Esophagus squamous epithelium (tissue), 5 donors: ENCODE results near the gene UBE2L3. TPM values are rescaled to one million over a fixed set of nuclear protein-coding genes. Genes with fewer than 3 reads are reported as not detected.
"Not testable (repeated sequence)": the region's sequence is repeated elsewhere in the genome, so short reads cannot be mapped to it uniquely, and the experiment has no call there.

ENCODE experiments used
- DNase-seq: peaks from one replicate; lab custom pipeline; 2025; lab: John Stamatoyannopoulos, UW
- H3K27ac ChIP-seq, 4 donors: fragments of 200-600 bp; sonication (generic); one replicate each; pipeline ENCODE4 v1.5.1; 2016 to 2019; ENCODE audit warnings: mild to moderate bottlenecking in 1 of 4
- H3K27me3 ChIP-seq, 4 donors: fragments of 200-600 bp; sonication (generic); 1 replicate in 3 of 4; 2 replicates in 1 of 4; pipeline versions ENCODE4 v1.5.1 to v1.6.0; 2017 to 2021; ENCODE audit warnings: antibody characterized with exemption in 1 of 4
- H3K36me3 ChIP-seq, 3 donors: fragments of 200-600 bp; sonication (generic); one replicate each; pipeline ENCODE4 v1.5.1; 2016 to 2019
- H3K4me1 ChIP-seq, 3 donors: fragments of 200-600 bp; sonication (generic); one replicate each; pipeline ENCODE4 v1.5.1; 2017 to 2019
- H3K4me3 ChIP-seq, 4 donors: fragments of 200-600 bp; sonication (generic); 1 replicate in 3 of 4; 2 replicates in 1 of 4; pipeline ENCODE4 v1.5.1; 2016 to 2019; ENCODE audit warnings: mild to moderate bottlenecking in 2 of 4, moderate library complexity in 1 of 4
- H3K9me3 ChIP-seq, 3 donors: fragments of 200-600 bp; sonication (generic); one replicate each; pipeline ENCODE4 v1.5.1; 2016 to 2019
- POLR2A ChIP-seq, 4 donors: fragments of 450-650 bp; IDR thresholded peaks; one replicate each; pipeline ENCODE4 v1.6.1; 2017; ENCODE audit warnings: antibody characterized with exemption in 4 of 4, mild to moderate bottlenecking in 4 of 4, moderate library complexity in 3 of 4
- WGBS, 2 donors: methylation state at CpG; one replicate each; pipeline ENCODE4 v1.1.5; 2018; 5-methylcytosine and 5-hydroxymethylcytosine counted together
- intact Hi-C: fragments of 100-400 bp; cut with DNase I; formaldehyde crosslinking; loops from one replicate; pipeline ENCODE4 v1.15.0; 2022
- total RNA-seq, 4 donors: library from RNA; depleted of rRNA; stranded (reverse); fragments of >200 nt; gene quantifications; one replicate each; pipeline ENCODE4 v1.1.0, GENCODE V29; 2016
- TF ChIP-seq, protein P1 (sequence below), 6 experiments: fragments of 450-650 bp in 4 of 6; fragments of 200-600 bp in 2 of 6; sonication (generic) in 2 of 6; IDR thresholded peaks; one replicate each; pipeline ENCODE4 v1.5.1; 2016 to 2019; ENCODE audit warnings: antibody characterized with exemption in 6 of 6, mild to moderate bottlenecking in 4 of 6, moderate library complexity in 4 of 6
- donor health status: DM: yes; HTN: yes; CAD: no.

The UBE2L3 gene
- total RNA-seq, 4 donors from 2014 or later = 34.7 to 53.8 (median 44.7) TPM

DNA sequence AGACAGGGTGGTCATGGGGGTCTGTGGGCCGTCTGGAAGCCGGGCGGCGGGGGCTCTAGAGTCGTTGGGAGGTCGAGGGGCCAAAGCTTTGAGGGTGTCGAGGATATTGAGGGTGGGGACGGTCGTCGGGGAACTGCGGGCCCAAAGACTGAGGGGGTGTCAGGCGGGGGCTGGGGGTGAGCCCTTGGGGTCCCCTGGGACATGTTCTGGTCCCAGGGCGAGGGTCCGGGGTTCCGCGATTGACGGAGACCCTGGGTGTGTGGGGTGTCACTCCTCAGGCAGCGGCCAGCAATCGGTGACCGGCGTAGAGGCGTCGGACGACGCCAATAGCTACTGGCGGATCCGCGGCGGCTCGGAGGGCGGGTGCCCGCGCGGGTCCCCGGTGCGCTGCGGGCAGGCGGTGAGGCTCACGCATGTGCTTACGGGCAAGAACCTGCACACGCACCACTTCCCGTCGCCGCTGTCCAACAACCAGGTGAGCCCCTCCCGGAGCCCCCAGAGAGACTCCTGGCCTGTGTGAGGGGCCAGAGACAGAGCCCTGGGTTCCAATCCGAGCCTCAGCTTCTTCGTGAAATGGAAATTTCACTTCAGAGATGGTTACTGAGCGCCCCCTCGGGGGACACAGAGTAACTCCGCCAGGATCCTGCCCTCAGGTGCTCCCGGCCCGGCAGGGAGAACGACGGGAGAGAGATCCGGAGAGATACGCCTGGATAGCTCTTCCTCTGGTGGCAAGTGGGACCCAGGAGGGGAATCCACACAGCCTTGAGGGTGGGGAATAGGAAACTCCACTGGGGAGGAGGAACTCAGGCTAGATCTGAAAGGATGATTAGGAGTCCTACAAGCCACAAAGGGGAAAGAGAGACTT is 75.3 kb downstream of the UBE2L3 start:
- peaks cover 15 to 34% (median 25%) of the 10 kb centered on the region in 3 donors for H3K4me1 ChIP-seq
- 0 to 2% methylated on average over 7 to 23 of the region's 56 CpGs for WGBS, 2 donors
- no peaks in the 10 kb centered on the region for H3K9me3 ChIP-seq
- TF ChIP-seq, protein P1, sequence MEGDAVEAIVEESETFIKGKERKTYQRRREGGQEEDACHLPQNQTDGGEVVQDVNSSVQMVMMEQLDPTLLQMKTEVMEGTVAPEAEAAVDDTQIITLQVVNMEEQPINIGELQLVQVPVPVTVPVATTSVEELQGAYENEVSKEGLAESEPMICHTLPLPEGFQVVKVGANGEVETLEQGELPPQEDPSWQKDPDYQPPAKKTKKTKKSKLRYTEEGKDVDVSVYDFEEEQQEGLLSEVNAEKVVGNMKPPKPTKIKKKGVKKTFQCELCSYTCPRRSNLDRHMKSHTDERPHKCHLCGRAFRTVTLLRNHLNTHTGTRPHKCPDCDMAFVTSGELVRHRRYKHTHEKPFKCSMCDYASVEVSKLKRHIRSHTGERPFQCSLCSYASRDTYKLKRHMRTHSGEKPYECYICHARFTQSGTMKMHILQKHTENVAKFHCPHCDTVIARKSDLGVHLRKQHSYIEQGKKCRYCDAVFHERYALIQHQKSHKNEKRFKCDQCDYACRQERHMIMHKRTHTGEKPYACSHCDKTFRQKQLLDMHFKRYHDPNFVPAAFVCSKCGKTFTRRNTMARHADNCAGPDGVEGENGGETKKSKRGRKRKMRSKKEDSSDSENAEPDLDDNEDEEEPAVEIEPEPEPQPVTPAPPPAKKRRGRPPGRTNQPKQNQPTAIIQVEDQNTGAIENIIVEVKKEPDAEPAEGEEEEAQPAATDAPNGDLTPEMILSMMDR (IDR thresholded peaks at IDR 0.05) = peak in 4 of 6 experiments; percentile 40 to 59 (median 52)
- no peak for TF ChIP-seq POLR2A (IDR thresholded peaks at IDR 0.05)
- H3K4me3 ChIP-seq = peak overlapping the region; percentile 62 to 80 (median 76)
- H3K27ac ChIP-seq = peak overlapping the region; percentile 69 to 77 (median 75)
- no peaks in the 10 kb centered on the region for H3K27me3 ChIP-seq
- H3K36me3 ChIP-seq = peaks cover 0 to 23% (median 0%) of the 10 kb centered on the region in 3 donors
- intact Hi-C loops = no loop called here
- DNase-seq = no peak

DNA sequence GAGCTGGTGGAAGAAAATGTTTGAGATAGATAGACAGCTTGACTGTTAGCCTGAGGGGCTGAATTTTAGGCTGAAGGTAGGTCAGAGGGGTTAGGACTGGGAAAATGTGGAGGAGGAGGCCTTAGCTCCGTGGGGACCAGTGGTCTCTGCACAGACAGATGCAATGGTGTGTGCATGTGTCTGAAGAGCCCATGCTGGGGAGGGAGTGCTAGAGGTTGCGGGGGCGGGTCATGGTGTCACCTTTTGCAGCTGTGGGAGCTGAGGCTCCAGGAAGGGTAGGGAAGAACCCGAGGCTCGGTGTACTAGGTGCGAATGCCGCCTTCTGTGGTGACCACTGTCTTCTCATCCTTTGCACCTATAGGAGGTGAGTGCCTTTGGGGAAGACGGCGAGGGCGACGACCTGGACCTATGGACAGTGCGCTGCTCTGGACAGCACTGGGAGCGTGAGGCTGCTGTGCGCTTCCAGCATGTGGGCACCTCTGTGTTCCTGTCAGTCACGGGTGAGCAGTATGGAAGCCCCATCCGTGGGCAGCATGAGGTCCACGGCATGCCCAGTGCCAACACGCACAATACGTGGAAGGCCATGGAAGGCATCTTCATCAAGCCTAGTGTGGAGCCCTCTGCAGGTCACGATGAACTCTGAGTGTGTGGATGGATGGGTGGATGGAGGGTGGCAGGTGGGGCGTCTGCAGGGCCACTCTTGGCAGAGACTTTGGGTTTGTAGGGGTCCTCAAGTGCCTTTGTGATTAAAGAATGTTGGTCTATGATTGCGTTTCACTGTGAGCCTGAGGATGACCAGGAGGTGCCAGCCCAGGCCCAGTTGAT is 76.2 kb downstream of the UBE2L3 start:
- intact Hi-C loops = no loop called here

DNA sequence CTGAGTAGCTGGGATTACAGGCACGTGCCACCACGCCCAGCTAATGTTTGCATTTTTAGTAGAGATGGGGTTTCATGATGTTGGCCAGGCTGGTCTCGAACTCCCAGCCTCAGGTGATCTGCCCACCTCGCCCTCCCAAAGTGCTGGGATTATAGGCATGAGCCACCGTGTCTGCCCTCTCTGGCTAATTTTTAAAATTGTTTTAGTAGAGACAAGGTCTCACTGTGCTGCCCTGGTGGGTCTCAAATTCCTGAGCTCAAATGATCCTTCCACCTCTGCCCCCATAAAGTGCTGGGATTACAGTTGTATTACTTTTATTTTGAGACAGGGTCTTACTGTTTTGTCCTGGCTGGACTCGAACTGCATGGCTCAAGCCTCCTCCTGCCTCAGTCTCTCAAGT is 78.0 kb downstream of the UBE2L3 start:
- 77 to 83% methylated on average over 6 of the region's 6 CpGs for WGBS, 2 donors
- Histone ChIP-seq H3K36me3 (peaks cover 0 to 35% (median 0%) of the 10 kb centered on the region in 3 donors), H3K4me1 (peaks cover 15 to 34% (median 25%) of the 10 kb centered on the region in 3 donors)
- H3K27me3 ChIP-seq, H3K27ac ChIP-seq, H3K4me3 ChIP-seq, DNase-seq, intact Hi-C loops, H3K9me3 ChIP-seq: not testable (repeated sequence)

More for the DNA sequence above, 76.2 kb downstream of the UBE2L3 start:
- no peak for DNase-seq
- Histone ChIP-seq H3K9me3 (no peaks in the 10 kb centered on the region), H3K27me3 (no peaks in the 10 kb centered on the region), H3K4me3 (peak overlapping the region in 2 of 4 donors; percentile 62 to 79), H3K27ac (no peak overlapping the region), H3K4me1 (peaks cover 15 to 34% (median 25%) of the 10 kb centered on the region in 3 donors), H3K36me3 (peaks cover 0 to 31% (median 0%) of the 10 kb centered on the region in 3 donors)
- 77 to 93% methylated on average over 6 to 21 of the region's 22 CpGs for WGBS, 2 donors
- TF ChIP-seq, protein P1 (IDR thresholded peaks at IDR 0.05) = no peak
- TF ChIP-seq POLR2A (IDR thresholded peaks at IDR 0.05) = no peak

DNA sequence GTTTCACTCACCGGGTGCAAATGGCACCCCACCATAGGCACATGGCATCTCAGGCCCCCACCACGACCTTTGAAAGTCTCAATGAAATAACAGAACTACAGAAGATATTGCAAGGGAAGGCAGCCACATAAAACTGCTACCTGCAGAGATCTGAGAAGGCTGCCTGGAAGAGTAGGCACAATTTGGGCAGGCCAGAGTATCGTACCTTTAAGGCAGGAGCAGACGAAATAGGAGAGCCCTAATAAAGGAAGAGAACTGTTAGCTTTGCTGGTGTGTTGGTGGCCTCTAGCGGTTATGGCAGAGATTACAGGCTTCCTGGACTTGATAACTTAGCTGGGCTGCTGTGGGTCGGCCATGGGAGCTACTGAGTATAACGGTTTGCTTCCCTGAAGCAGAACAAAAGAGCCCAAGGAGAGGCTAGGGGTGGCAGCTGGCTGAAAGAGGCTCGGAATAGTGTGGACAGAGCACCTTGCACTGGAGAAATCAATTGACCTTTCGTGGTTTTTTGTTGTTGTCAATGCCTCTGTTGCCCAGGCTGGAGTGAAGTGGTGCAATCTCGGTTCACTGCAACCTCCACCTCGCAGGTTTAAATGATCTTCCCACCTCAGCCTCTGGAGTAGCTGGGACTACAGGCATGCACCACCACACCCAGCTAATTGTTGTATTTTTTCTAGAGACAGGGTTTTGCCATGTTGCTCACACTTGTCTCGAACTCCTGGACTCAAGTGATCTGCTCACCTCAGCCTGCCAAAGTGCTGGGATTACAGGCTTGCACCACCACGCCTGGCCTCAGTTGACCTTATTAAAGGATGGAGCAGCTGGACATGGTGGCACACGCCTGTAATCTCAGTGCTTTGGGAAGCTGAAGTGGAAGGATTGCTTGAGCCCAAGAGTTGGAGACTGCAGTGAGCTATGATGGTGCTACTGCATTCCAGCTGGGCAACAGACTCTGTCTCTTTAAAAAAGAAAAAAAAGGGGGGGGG is 79.4 kb downstream of the UBE2L3 start:
- Histone ChIP-seq H3K27me3 (no peaks in the 10 kb centered on the region), H3K4me1 (peaks cover 17 to 39% (median 27%) of the 10 kb centered on the region in 3 donors), H3K9me3 (no peaks in the 10 kb centered on the region), H3K36me3 (peaks cover 0 to 35% (median 0%) of the 10 kb centered on the region in 3 donors), H3K4me3 (no peak overlapping the region), H3K27ac (no peak overlapping the region)
- peak; percentile 32 for DNase-seq
- WGBS, 2 donors = 34 to 39% methylated on average over 11 to 12 of the region's 14 CpGs
- intact Hi-C loops = no loop called here
- TF ChIP-seq POLR2A (IDR thresholded peaks at IDR 0.05) = no peak
- TF ChIP-seq, protein P1 (IDR thresholded peaks at IDR 0.05) = peak; percentile 60 to 92 (median 86)
